ENCODE data around the gene TMEM238. TPM values are rescaled to one million over a fixed set of nuclear protein-coding genes. Genes with fewer than 3 reads are reported as not detected.
"Not testable (repeated sequence)": the region's sequence is repeated elsewhere in the genome, so short reads cannot be mapped to it uniquely, and the experiment has no call there.

TMEM238 gene
- total RNA-seq, 1 donor from 2014 or later = 0.58 TPM

DNA sequence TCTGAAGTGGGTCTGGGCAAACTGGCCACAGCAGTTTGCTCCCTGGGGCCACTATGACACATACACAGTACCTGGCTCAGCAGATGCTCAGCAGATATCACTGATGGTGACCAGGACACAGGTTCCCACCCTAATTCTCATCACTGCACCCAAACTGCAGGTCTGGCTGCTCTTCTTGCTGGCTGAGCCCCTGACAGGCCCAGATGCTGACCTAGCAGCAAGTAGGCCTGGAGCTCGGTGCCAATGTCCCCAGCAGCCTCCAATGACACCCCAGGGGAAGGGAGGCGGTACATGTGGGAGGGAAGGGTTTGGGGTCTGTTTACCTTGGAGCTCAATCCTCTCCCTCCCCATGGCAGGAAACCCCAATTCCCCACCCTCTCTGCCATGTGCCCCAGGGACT is 18.4 kb upstream of the TMEM238 start:
- no peak for DNase-seq (ENCODE audit: extremely low read depth, low read depth, low spot score)

DNA sequence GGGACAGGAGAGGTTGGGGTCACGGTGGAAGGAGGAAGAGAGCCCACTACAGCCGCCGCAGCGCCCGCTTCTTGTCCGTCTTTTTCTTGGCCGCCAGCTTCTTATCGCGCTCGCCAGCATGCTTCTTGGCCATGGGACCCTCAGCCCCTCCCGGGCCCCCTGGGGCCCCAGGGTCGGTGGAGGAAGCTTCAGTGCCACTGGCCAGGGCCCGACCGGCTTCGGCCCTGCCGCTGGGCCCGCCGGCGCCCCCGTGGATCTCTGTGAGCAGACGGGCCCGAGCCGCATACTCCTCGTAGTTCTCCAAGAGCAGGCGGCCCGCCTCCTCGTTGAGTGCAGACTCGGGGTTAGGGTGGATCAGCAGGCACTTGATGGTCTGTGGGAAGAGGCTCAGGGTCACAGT is 17.3 kb upstream of the TMEM238 start:
- DNase-seq (ENCODE audit: extremely low read depth, low read depth, low spot score) = not testable (repeated sequence)

DNA sequence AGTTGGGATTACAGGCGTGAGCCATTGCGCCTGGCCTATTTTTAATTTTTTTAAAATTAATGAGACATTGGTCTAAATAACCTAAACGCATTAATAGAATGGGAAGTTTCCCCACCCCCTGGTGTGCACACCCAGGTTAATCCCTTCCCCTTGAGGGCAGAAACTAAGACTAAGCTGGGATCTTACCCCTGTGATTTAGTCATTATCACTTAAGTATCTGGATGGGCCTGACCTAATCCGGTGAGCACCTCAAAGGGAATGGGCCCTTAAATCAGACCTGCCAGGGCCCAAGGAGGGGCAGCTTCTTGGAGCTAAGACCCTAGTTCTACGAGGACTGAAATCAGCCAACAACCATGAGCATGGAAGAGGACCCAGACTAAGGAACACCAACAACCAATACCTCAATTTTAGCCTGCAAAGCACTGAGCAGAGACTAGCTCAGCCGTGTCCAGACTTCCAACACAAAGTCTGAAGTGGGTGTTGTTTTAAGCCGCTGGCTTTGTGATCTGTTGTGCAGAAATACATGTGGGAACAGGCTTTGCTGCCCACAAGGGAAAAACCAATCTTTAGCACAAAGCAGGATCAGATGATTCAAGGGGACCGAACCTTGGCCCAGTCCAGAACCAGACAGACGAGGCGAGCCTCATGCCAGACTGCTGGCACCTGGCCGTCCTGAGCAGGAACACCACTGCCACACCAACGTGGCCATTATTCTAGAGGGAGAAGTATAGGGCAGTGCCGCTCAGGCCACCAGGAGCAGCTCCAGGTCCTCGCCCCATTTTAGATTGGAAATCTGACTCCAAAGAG is 16.4 kb upstream of the TMEM238 start:
- no peak for DNase-seq (ENCODE audit: extremely low read depth, low read depth, low spot score)

DNA sequence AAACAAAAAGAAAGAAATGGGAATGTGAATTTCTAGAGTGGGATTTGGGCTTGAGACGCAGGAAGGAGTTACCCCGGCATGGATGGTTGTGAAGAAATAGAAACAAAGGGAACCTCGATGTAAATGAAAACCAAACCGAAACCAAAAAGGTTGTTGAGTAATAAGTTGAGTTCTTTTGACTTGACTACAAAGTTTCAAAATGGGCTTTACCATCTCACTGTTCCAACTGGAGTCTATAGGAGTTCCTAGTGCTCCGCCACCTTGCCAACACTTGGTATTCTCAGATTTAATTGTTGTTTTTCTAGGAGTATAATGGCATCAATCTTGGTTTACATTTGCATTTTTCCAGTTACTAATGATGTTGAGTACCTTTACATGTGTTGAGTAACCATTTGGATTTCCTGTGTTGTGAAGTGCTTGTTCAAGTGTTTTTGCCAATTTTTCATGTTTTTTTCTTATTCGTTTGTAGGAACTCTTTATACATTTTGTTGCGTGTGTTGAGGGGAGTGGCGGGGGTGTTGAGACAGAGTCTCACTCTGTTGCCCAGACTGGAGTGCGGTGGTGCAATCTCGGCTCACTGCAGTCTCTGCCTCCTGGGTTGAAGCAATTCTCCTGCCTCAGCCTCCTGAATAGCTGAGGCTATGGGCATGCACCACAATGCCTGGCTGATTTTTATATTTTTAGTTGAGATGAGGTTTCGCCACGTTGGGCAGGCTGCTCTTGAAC is 14.3 kb upstream of the TMEM238 start:
- no peak for DNase-seq (ENCODE audit: extremely low read depth, low read depth, low spot score)

DNA sequence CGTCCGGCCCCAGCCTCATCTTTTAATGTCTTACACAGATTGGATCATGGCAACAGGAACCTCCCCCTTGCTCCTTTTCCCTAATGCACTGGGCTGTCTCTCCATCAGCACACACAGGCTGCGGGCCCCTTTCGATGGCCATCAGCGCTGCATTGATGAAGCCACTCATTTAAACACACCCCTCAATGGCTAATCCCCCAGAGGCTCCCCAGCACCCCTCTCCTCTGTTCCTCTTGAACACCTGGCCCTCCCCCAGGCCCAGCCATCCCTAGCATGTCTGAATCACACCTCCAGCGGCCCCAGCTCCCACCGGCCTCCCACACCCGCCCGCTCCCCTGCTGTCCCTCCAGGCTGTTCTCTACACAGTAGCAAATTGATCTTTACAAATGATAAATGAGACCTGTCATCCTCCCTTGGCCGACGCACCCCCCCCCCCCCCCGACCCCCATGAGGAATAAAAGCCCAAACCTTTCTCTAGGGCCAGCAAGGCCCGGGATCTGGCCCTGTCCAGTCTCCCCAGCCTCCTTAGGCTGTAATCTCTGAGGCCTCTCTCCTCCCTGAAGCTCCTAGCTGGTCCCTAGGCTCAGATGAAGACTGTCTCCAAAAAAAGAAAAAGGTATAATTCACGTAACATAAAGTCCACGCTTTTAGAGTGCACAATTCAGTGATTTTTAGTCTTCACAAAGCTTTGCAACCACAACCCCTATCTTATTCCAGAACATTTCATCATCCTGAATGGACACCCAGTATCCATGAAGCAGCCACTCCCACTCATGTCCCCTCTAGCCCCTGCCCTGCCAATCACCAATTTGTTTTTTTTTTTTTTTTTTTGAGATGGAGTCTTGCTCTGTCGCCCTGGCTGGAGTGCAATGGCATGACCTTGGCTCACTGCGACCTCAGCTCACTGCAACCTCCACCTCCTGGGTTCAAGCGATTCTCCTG is 9.0 kb upstream of the TMEM238 start:
- no peak for DNase-seq (ENCODE audit: extremely low read depth, low read depth, low spot score)

DNA sequence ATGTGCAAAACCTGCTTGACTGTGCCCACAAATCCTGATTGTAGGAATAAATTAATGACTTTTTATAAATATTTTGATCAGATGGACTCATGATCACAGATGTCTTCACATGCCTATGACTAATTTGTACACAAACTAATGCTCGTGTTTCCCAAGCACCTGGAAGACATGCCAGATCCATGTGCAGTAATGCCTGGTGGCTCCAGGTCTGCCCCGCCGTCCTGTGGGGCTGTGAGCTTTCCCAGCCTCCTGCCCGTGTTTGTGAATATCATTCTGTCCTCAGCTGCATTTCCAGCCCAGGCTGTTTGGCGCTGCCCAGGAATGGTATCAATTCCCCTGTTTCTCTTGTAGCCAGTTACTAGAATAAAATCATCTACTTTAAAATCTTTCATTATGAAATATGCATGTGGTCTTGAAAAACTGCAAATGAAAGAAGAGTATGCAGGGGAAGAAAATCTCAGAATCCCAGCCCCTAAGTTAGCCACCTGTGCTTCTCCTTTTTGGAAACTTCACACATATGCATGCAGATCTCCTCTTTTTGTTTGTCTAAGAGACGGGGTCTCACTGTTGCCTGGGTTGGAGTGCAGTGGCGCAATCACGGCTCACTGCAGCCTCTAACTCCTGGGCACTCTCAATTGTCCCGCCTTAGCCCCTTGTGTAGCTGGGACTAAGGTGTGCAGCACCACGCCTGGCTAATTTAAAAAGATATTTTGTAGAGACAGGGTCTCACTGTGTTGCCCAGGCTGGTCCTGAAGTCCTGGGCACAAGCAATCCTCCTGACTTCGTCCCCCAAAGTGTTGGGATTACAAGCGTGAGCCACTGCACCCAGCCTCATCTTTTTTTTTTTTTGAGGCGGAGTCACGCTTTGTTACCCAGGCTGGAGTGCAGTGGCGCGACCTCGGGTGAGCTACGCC is 7.9 kb upstream of the TMEM238 start:
- DNase-seq (ENCODE audit: extremely low read depth, low read depth, low spot score) = no peak

DNA sequence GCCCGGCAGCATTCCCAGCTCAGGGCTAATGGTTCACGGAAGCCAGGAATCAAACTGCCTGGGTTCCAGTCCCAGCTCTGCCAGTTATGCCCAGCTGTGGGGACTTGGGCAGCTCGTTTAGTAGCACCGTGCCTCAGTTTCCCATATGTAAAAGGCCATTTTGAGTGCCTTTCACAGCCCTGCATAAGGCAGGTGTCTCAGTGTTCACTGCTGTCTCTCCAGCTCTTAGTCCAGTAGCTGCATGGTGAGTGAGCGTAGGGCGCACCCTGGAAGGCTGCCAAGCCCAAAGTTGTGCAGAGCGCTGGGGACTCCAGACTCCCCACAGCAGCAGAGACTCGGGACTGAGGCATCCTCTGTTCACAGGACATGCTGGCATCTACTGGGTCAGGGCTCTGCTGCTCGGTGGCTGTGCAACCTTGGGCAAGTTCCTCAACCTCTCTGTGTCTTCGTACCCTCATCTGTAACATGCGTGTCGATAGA is 7.1 kb upstream of the TMEM238 start:
- no peak for DNase-seq (ENCODE audit: extremely low read depth, low read depth, low spot score)

DNA sequence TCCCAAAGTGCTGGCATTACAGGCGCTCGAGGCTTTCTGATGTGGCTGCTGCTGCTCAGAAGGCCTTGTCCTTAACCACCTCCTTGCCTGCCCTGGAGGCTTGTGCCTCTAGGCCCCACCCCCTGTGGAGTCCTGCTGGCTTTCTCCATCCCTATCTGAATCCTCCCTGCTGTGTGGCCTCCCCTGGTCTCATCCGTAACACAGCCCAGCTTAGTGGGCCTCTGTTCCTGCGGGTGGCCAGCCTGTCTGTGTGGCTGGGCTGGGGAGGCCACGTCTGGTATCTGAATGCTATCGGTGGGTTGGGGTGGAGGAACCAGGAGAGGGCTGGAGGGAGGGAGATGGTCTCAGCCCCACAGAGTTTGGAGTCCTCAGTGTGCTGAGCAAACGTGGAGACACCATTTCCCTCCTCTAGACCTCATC is 6.4 kb upstream of the TMEM238 start:
- DNase-seq (ENCODE audit: extremely low read depth, low read depth, low spot score) = no peak

DNA sequence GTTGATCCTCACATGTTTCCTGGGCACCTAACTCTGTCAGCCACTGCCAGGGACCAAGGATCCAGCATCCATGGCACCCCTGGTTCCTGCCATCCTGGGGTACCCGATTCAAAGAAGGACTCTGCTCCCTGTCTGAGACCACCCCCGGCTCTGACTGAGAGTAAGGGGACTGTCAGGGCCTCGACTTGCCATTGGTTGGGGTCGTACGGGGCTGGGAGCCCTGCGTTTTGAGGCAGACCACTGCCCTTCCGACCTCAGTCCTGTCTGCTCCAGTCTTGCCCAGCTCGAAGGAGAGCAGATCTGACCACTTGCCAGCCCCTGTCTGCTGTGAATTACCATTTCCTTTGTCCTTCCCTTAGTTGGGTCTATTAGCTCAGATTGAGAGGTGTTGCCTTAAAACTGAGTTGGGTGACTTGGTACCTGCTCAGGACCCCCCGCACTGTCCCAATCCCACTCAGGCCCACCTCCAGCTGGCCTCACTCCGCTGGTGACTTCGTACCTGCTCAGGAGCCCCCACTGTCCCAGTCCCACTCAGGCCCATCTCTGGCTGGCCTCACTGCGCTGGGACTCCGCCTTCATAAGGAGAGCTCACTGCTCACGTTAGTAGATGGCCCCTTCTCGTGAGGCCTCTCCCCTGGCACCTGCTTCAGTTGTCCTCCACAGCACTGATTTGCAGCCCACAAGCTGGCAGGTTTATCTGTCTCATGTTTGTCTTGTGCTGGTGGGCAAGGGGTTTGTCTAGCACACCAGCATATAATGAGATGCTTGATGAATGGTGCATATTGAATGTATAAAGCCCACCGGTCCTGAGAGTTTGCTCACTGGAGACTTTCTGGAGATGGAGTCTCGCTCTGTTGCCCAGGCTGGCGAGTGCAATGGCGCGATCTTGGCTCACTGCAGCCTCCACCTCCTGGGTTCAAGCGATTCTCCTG is 5.6 kb upstream of the TMEM238 start:
- DNase-seq (ENCODE audit: extremely low read depth, low read depth, low spot score) = no peak

DNA sequence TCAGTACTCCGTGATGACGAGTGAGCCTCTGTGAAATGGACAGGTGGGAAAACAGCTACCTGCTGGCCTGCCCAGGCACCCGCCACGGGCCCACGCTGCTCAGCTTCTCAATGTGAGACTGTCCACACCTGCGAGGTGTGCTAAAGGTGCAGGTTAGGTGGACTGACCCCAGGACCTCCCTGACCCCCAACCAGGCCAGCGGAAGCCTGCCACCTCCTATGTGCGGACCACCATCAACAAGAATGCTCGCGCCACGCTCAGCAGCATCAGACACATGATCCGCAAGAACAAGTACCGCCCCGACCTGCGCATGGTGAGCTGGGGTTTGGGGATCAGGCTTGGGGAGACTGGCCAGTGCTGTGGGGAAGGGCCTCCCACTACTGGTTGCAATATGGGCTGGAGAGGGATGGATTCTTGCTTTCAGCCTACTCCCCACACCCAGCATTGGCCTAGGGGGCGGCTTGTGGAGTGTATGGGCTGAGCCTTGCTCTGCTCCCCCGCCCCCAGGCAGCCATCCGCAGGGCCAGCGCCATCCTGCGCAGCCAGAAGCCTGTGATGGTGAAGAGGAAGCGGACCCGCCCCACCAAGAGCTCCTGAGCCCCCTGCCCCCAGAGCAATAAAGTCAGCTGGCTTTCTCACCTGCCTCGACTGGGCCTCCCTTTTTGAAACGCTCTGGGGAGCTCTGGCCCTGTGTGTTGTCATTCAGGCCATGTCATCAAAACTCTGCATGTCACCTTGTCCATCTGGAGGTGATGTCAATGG is 3.8 kb upstream of the TMEM238 start:
- DNase-seq (ENCODE audit: extremely low read depth, low read depth, low spot score) = no peak

DNA sequence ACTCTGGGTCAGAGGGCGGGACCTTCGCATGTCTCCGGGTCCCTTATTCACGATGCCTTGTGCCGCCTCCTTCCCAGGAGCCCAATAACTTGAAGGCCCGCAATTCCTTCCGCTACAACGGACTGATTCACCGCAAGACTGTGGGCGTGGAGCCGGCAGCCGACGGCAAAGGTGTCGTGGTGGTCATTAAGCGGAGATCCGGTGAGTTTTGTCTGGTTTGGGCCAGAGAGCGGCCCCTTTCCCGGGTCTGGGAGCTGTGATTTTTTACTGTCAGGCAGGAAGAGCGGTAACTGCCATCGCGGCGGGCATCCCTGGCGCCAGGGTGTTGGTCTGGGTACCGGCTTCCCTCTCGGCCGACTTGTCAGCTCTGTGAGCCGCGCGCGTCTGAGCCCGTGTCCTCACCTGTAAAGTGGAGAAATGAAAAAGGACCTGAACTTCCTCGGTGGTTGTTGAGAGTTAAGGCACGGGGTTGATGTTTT is 2.4 kb upstream of the TMEM238 start:
- DNase-seq (ENCODE audit: extremely low read depth, low read depth, low spot score) = no peak

DNA sequence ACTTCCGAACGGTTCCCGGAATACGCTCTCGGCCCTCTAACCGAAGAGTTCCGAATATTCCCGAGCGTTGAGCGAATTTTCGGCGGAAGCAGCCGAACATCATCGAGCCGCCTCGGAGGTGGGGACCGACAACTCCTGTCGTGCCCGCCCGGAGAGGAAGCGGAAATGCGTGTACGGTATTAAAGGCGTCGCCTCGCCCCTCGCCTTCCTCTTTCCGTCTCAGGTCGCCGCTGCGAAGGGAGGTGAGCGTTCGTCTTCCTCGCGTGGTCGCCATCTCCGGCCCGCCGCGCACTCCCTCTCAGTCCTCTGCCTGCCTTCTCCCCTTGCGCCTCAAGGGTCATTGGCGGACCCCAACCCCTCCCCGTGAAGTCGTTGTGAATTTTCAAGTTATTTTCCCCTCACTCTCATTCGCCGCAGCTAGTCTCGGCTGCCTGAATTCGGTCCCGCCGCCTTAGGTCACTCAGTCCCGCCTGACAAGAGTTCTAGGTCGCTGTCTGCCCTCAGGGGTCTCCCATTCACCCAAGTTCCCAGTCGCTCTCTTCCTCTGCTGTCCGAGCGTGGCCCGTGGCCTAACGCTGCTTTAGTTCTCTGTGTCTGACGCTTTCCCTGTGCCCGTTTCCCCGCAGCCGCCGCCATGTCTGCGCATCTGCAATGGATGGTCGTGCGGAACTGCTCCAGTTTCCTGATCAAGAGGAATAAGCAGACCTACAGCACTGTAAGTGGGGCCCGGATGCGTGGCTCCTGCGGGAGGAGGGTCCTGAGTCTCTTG is 1.8 kb upstream of the TMEM238 start, which contains the start of gene RPL28:
Gene RPL28, plus strand, starts transcription at position 209 of the 769 bp plus-strand sequence. Its CDS starts 426 bp downstream, at position 635.
- peak; percentile 93 for DNase-seq (ENCODE audit: extremely low read depth, low read depth, low spot score)

DNA sequence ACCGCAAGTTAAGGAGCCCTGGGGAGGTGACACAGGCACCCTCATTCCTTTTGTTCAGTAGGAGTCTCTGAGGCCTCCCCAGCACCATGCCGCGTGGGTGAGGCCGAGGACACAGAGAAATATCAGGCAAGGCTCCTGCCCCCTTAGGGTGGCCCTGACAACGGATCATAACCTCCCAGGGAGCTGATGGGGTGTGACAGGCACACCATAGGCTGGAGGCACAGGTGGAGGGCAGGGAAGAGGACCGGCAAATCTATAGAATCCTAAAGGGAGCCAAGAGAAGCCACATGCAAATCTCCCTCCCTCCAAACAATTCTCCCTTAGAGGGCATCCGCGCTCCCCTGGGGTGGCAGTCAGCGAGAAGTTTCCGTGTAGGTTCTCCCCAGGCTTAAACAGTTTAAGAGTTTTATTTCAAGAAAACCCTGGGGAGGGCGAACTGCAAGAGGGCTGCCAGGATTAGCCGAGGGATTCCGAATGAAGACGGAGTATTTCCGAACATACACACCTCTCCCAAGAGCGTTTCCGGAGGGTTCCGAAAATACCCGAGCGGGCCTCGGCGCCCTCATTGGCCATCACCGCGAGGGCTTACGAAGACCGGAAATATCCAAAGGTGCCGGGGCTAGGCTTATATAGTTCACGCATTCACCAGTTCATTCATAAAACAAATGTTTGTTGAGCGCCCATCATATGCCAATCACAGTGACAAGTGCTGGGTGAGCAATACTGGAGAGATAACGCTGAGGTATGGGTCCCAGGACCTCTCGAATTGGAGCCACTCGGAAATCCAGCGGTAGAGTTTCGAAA is 1.0 kb upstream of the TMEM238 start:
- DNase-seq (ENCODE audit: extremely low read depth, low read depth, low spot score) = peak; percentile 82

DNA sequence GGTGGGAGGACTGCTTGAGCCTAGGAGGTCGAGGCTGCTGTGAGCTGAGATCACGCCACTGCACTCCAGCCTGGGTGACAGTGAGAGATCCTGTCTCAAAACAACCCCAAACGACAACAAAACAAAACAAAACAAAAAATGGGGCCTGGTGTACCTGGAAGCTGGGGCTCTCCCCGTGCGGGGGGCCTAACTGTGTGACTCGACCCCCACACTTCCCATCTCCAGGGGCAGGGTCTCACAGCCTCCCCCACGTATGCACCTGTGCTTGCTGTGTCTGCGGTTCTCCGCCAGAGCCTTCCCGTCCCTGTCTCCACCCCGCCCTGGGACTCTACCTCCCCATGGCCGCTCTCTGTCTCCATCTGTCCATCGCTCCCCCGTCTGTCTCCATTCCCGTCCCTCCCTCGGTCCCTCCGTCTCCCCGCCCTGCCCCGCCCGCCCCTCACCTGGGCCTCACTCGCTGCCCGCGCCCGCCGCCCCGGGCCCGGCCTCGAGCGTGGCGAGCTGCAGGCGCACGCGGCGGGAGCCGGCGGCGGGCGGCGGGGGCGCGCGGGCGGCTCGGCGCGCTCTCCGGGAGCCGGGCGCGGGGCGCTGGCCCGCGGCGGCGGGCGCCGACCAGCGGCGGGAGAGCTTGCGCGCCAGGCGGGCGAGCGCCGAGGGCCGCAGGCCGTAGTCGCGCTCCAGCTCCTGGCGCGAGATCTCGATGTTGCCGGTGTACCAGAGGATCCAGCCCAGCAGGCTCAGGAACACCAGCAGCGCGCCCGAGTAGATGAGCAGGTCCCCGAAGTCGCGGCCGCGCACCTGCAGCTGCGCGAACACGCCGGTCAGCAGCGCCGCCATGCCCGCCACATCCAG is 587 bp downstream of the TMEM238 start:
- no peak for DNase-seq (ENCODE audit: extremely low read depth, low read depth, low spot score)

DNA sequence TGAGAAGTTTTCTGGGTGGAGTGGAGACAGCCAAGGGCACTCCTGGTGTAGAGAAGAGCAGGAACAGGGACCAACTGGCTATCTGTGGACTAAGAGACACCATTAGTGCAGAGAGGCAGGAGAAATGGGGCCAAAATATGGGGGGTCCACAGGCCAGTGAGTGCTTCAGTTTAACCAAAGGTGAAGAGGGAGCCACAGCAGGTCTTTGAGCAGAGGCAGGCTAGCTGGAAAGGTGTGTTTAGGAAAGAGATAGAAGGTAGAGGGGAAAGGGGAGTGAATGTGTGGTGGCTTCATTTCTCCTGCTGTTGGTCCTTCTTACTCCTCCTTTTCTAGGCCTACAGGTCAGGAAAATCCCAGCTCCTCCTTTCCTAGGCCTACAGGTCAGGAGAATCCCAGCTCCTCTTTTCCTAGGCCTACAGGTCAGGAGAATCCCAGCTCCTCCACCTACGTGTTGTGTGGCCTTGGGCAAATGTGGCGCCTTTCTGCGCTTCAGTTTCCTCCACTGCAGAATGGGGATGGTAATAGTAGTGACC is 1.5 kb downstream of the TMEM238 start:
- DNase-seq (ENCODE audit: extremely low read depth, low read depth, low spot score) = no peak

Data from glomerular endothelial cell (primary cell).